Activated CD4-positive, alpha-beta T cell treated with anti-CD3 and anti-CD28 coated beads, Interleukin-2, amount 50 U/mL, for 24 hours (primary cell): Measurements from ENCODE around the gene KCNT1.

ENCODE experiments used
- DNase-seq, 2 donors: peaks; one replicate each; pipeline ENCODE4 v3.0.0-alpha.2; 2020; ENCODE audit warnings: low read depth in 1 of 2, low spot score in 1 of 2

Gene KCNT1

GRCh38 chr9:135698767-135699166, 3.2 kb upstream of the KCNT1 start:
- DNase-seq = no peak

- no peak for DNase-seq
Observed at GRCh38 chr9:135699440-135699839, 2.5 kb upstream of the KCNT1 start, which contains the start of gene SOHLH1. Gene SOHLH1, minus strand, starts transcription at chr9:135699481. Its CDS starts 14 bp downstream, at chr9:135699467.

DNA sequence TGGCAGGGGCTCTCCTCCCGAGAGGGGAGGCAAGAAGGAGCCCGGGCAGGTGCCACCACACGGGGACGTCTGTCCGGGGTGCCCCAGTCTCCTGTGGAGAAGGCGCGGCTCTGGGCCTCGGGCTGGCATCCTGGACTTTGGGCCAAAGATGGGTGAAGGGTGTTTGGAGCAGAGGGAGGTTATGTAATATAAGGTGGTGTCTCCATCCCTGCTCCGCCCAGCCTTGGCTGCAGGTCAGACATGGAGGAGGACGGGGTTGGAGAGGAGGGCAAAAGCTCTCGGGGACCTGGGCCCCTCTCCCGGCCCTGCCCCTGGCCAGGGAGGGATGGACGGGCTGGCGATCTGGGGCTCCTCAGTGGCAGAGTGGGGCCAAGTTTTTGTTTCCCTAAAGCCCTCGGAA, 1.5 kb upstream of the KCNT1 start:
- DNase-seq = no peak

GRCh38 chr9:135701067-135701958, 672 bp upstream of the KCNT1 start:
- no peak for DNase-seq

GRCh38 chr9:135703726-135704125, 1.7 kb downstream of the KCNT1 start:
- no peak for DNase-seq

GRCh38 chr9:135704483-135704882, 2.5 kb downstream of the KCNT1 start:
- DNase-seq = no peak

DNA sequence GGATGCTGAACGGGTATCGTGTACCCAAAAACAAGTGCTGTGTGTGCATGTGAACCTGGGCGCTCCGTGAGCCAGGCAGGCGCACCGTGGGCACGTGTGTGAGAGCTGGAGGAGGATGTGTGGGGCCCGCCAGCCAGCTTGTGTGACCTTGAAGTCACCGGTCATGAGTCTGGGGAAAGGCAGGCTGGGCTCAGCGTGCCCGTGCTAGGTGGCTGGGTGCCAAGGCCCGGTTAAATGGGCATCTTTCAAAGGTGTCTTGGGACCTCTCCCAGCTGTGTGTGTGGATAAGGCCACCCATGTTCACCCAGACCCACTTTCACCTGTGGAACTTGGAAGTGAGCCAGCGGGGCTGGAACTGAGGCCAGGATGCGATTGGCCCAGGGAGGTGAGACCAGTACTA, 3.4 kb downstream of the KCNT1 start:
- DNase-seq = no peak

DNA sequence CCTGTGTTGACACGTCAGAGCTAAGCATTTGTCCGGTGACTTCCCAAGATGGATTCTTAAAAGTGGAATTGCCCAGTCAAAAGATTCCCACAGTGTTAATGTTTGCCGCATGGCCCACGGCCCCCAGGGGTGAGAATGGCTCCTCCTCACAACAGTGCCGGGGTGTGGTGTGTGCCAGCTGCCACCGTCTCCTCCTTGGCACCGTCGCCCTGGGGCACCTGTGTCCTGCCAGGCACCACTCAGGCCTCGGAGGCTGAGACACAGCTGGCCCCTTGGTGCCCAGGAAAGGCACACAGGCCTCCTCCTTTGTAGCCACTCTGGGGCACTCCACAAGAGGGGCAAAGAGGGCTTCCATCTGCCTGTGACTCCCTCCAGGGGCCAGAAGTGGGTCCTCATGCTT, 4.3 kb downstream of the KCNT1 start:
- DNase-seq = no peak

DNA sequence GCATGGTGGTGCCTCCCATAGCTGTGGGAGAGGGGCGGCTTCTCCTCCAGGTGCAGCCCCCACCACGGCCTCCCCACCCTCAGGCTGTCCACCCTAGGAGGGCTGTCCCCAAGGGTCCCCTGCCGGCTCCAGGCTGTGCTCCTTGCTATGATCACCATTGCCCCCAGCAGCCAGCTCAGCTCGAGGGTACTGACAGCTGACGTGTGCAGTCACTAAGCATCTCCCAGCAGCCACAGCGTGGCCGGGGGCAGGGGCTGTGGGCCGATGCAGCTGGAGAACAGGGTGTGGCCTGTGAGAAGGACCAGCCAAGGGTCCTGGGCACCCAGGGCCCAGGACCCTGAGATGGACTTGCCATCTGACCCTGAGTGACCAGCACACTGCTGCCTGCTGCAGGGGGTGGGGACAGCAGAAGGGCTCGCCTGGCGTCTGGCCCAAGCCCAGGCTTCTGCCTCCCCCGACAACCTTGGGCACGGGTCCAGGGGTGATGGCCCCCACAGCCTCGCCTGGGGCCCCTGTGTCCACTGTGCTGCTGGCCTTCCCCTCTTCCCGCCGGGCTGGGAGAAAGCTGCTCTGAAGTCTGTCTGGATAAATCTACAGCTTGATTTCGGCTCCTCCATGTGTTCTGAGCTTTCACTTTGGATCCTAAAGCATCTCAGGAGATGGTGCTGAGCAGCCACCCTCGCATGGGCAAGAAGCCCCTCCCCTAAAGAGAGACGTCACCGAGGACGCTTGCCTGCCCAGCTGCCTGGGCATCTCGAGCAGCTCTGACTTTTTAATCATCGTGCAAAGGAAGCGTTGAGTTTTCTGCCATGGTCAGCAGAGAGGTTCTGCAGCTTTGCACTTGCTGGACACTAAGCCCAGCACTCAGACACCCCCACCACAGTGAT, 5.5 kb downstream of the KCNT1 start:
- DNase-seq = no peak

- no peak for DNase-seq
Observed at GRCh38 chr9:135708164-135708563, 6.2 kb downstream of the KCNT1 start.

DNA sequence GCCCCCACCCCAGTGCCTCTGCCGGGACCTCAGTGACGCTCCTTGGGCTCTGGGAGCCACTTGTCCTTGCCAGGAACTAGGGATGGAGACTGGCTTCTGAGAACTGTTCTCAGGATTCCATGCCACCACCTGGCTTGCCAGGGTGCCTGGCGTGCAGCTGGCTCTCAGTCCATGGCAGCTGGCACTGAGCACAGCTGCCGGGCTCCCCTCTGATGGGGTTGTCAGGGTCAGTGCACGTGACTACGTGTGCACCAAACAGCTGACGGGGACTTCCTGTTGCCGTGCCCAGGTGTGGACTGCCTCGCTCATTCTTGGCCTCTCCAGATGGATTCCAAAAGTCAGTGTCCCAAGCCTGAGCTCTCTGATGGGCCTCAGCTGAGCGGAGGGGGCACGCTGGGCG, 9.4 kb downstream of the KCNT1 start:
- DNase-seq = no peak

GRCh38 chr9:135711881-135712280, 9.9 kb downstream of the KCNT1 start:
- DNase-seq = no peak

- no peak for DNase-seq
Observed at GRCh38 chr9:135712613-135713295, 10.8 kb downstream of the KCNT1 start.

DNA sequence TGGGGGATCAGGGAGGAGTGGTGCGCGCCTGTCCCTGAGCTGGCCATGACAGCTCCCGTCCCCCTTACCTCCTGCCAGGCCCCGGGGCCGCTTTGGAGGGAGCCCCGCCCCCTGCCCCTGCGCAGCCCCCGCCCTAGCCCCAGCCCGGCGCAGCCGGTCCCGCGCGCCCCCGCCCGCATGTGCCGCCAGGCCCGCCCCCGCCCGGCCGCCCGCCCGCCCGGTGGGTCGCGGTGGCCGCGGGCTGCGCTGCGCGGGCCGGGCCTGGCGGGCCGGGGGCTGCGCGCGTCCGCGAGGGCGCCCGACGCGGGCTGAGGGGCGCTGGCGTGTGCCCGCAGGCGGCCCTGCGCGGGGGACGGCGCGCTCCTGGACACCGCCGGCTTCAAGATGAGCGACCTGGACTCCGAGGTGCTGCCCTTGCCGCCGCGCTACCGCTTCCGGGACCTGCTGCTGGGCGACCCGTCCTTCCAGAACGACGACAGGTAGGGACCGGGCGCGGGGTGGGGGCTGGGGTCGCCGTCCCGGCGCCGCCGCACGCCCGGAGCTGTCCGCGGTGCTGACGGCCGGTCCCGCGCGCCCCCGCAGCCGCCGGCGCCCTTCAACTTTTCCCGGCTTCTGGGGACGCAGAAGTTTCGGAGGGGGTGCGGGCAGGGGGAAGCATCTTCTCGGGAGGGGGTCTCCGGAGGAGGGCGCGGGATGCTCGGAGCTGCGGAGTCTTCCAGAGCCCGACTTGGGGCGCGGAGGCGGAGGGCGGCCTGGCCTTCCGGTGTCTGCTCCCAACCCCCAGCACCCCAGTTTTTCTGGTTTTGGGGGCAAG, 12.5 kb downstream of the KCNT1 start:
- no peak for DNase-seq

- DNase-seq = no peak
Observed at GRCh38 chr9:135715056-135715595, 13.1 kb downstream of the KCNT1 start.

- no peak for DNase-seq
Observed at GRCh38 chr9:135716045-135716444, 14.1 kb downstream of the KCNT1 start.

DNA sequence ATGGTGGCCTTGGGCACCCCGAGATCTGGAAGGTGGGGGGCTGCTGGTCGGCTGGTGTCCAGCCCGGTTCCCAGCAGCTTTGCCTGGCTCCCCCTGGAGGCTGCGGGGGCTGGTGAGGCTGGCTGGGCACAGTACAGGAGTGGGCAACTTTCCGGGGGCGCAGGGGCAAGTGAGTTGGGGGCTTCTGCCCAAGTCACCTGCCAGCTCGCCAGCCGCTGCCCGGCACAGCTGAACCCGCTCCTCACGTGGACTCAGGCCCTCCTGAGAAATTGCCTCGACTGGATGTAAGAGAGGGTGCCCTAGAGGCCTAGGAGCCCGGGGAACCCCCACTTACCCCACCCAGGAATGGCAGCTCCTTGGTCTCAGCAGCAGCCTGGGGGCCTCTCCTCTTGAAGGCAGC, 15.4 kb downstream of the KCNT1 start:
- no peak for DNase-seq

DNA sequence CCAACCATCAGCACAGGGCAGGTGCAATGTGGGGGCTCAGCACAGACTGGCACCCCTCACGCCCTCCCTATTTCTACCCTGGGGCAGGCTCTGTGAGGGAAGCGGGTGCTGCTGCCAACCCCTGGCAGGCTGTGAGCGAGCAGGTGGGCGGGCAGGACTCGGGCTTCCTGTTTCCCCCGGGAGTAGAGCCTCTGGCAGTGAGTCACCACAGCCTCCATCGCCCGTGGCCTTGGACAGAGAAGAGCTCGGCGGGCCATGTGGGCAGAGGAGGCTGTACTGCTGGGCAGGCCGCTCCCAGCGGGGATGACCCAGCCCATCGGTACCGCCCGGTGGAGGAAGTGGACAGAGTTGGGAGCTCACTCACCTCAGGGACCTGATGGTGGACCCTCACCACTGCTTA, 16.6 kb downstream of the KCNT1 start:
- DNase-seq = no peak

DNA sequence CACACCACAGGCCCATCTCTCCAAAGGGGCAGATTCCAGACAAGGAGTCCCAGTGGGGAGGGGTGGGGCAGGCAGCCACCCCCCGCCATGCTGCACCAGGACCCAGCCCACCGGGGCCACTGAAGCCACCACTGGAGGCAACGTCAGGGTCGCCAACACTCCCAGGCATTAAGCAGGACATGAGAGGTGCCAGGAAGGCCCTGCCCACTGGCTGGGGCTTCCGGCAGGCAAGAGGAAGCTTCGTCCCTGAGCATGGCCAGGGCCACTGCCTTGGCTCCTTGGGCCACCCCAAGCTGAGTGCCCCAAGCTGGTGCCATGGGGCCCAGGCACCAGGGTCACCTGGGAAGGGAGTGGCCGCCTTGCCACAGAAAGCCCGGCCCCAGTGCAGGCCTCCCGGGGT, 17.5 kb downstream of the KCNT1 start:
- no peak for DNase-seq

DNA sequence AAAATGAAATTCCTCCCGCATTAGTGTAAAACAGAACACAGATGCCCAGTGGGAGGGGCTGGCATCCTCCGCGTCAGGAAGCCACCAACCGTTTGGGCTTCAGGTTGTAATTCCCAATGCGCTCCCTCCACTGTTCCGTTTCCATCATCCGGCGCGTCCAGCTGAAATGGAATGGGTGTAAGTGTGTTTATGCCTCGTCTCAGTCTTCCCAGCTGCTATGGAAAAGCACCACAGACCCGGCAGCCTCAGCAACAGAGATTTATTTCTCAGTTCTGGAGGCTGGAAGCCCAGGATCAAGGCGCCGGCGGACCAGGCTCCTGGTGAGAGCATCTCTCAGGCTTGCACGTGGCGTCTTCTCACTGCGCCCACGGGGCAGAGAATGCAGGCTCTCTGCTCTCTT, 20.4 kb downstream of the KCNT1 start:
- DNase-seq = no peak
